ENCODE measurements around the gene TMEM63A.
"Not testable (repeated sequence)": the region's sequence is repeated elsewhere in the genome, so short reads cannot be mapped to it uniquely, and the experiment has no call there.

Gene TMEM63A

DNA sequence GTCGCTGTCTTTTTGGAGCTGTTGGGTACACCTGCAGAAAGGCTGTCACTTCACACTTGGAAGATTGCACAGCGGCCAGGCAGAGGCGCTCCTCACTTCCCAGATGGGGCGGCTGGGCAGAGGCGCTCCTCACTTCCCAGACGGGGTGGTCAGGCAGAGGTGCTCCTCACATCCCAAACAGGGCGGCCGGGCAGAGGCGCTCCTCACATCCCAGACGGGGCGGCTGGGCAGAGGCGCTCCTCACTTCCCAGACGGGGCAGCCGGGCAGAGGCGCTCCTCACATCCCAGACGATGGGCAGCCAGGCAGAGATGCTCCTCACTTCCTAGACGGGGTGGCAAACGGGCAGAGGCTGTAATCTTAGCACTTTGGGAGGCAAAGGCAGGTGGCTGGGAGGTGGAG lies 86.1 kb downstream of the TMEM63A start:
- not testable (repeated sequence) for DNase-seq (ENCODE audit: low read depth)

Measured in CMK (cell line).